Erythroblast (primary cell): Measurements from ENCODE around the gene NNMT.

Experiments used
- GATA1 ChIP-seq: IDR thresholded peaks from 2 replicates; pipeline ENCODE4 v1.6.1; 2011; ENCODE audit warnings: low read depth, mild to moderate bottlenecking, control low read depth, low read length, moderate library complexity
- POLR2A ChIP-seq: IDR thresholded peaks from 2 replicates; pipeline ENCODE4 v1.6.1; 2011; ENCODE audit warnings: mild to moderate bottlenecking, low read length

DNA sequence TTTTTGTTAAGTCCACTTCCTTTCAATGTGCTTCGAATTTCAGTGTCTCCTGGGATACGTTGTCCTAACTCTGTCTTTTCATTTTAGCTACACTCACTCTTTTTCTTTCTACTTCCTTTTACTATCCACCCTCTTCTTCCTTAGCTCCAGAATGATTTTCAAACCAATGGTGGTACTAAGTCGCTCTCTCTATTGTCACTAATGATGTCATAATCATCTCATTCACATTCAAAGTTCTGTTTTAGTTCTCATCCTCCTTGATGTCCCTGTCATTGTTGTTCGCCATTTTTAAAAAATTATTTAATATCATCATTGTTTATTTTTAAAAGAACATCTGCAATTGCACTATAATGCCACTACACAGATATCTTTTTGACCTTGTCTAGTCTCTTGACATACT, 47.3 kb downstream of the NNMT start:
- no peak for TF ChIP-seq POLR2A
- no peak for TF ChIP-seq GATA1
